Middle frontal gyrus (tissue), 1 donor: Measurements from ENCODE around the gene ARPC1B.

ENCODE experiments used
- DNase-seq: peaks from one replicate; pipeline ENCODE4 v3.0.0-alpha.2; 2015; ENCODE audit warnings: low spot score; ENCODE audit errors: extremely low spot score

The ARPC1B gene

DNA sequence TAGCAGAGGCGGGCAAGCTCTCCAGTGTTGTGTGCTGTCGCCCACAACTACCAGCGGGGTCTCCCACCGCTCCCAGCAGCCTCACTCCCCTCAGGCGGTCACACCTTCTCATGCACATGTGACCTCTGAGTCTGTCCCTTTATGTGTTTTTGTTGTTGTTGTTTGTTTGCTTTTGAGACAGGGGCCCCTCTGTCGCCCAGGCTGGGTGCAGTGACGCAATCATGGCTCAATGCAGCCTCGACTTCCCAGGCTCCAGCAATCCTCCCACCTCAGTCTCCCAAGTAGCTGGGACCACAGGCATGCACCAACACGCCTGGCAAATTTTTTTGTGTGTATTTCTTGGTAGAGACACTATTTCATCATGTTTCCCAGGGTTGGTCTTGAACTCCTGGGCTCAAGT lies 65.7 kb downstream of the ARPC1B start:
- DNase-seq: no peak
